Brain microvascular endothelial cell (primary cell): Measurements from ENCODE around the gene CADM4.
"Not testable (repeated sequence)": the region's sequence is repeated elsewhere in the genome, so short reads cannot be mapped to it uniquely, and the experiment has no call there.

Source experiments
- DNase-seq: peaks from one replicate; pipeline ENCODE4 v3.0.0-alpha.2; 2020
- H3K27ac ChIP-seq: fragments of 250-450 bp; sonication (Bioruptor Pico); 2 replicates; pipeline ENCODE4 v1.5.1; 2020; ENCODE audit warnings: mild to moderate bottlenecking, moderate library complexity
- H3K27me3 ChIP-seq: fragments of 250-450 bp; sonication (Bioruptor Pico); replicated peaks from 2 replicates; pipeline ENCODE4 v1.5.1; 2020; ENCODE audit warnings: mild to moderate bottlenecking
- H3K36me3 ChIP-seq: fragments of 250-450 bp; sonication (Bioruptor Pico); replicated peaks from 2 replicates; pipeline ENCODE4 v1.5.1; 2020; ENCODE audit warnings: mild to moderate bottlenecking
- H3K4me3 ChIP-seq: 2 replicates; pipeline ENCODE4 v1.5.1; 2011; ENCODE audit warnings: low read depth, mild to moderate bottlenecking, control low read depth, low read length, moderate library complexity
- in situ Hi-C: cut with HindIII; loops from 2 replicates; pipeline ENCODE4 v1.10.0; 2017; ENCODE audit warnings: low sequenced_read_pairs, low pct_ligation_motif_present
- TF ChIP-seq, protein P1 (sequence below): IDR thresholded peaks from 2 replicates; pipeline ENCODE4 v1.5.1; 2011; ENCODE audit warnings: low read depth, mild to moderate bottlenecking, moderate library complexity, low read length, control low read depth, inconsistent platforms; ENCODE audit errors: missing control alignments

CADM4 gene

GRCh38 chr19:43636121-43636683, 3.4 kb downstream of the CADM4 start:
- in situ Hi-C loops, result no loop called here
- DNase-seq, result no peak
- peaks cover 7% of the 10 kb centered on the region for H3K27me3 ChIP-seq
- TF ChIP-seq, protein P1, sequence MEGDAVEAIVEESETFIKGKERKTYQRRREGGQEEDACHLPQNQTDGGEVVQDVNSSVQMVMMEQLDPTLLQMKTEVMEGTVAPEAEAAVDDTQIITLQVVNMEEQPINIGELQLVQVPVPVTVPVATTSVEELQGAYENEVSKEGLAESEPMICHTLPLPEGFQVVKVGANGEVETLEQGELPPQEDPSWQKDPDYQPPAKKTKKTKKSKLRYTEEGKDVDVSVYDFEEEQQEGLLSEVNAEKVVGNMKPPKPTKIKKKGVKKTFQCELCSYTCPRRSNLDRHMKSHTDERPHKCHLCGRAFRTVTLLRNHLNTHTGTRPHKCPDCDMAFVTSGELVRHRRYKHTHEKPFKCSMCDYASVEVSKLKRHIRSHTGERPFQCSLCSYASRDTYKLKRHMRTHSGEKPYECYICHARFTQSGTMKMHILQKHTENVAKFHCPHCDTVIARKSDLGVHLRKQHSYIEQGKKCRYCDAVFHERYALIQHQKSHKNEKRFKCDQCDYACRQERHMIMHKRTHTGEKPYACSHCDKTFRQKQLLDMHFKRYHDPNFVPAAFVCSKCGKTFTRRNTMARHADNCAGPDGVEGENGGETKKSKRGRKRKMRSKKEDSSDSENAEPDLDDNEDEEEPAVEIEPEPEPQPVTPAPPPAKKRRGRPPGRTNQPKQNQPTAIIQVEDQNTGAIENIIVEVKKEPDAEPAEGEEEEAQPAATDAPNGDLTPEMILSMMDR, result no peak
- no peak overlapping the region for H3K27ac ChIP-seq
- no peak overlapping the region for H3K4me3 ChIP-seq
- no peaks in the 10 kb centered on the region for H3K36me3 ChIP-seq

DNA sequence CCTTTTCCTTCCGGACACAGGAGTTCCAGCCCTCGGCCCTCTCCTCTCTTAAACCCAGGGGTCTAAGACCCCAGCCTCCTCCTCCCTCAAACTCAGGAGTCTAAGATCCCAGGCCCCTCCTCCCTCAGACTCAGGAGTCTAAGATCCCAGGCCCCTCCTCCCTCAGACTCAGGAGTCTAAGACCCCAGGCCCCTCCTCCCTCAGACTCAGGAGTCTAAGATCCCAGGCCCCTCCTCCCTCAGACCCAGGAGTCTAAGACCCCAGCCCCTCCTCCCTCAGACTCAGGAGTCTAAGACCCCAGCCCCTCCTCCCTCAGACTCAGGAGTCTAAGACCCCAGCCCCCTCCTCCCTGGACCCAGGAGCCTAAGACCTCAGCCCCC, 4.1 kb downstream of the CADM4 start:
- H3K27ac ChIP-seq, H3K36me3 ChIP-seq, DNase-seq, H3K4me3 ChIP-seq, in situ Hi-C loops, H3K27me3 ChIP-seq: not testable (repeated sequence)

GRCh38 chr19:43634872-43635560, 4.6 kb downstream of the CADM4 start:
- peak; percentile 3 for DNase-seq
- TF ChIP-seq, protein P1, result no peak
- peaks cover 7% of the 10 kb centered on the region for H3K27me3 ChIP-seq
- H3K27ac ChIP-seq, result no peak overlapping the region
- H3K4me3 ChIP-seq, result peak overlapping the region; percentile 35
- in situ Hi-C loops, result no loop called here
- no peaks in the 10 kb centered on the region for H3K36me3 ChIP-seq

- in situ Hi-C loops, result no loop called here
Observed at GRCh38 chr19:43634506-43634871, 5.2 kb downstream of the CADM4 start.

GRCh38 chr19:43634068-43634467, 5.6 kb downstream of the CADM4 start:
- H3K4me3 ChIP-seq, result no peak overlapping the region
- peaks cover 5% of the 10 kb centered on the region for H3K27me3 ChIP-seq
- TF ChIP-seq, protein P1, result no peak
- in situ Hi-C loops, result no loop called here
- H3K27ac ChIP-seq, result no peak overlapping the region
- no peak for DNase-seq
- H3K36me3 ChIP-seq, result no peaks in the 10 kb centered on the region

More at GRCh38 chr19:43634506-43634871, 5.2 kb downstream of the CADM4 start:
- Histone ChIP-seq H3K4me3 (no peak overlapping the region), H3K36me3 (no peaks in the 10 kb centered on the region), H3K27me3 (peaks cover 7% of the 10 kb centered on the region), H3K27ac (no peak overlapping the region)
- DNase-seq, result no peak
- TF ChIP-seq, protein P1, result no peak

DNA sequence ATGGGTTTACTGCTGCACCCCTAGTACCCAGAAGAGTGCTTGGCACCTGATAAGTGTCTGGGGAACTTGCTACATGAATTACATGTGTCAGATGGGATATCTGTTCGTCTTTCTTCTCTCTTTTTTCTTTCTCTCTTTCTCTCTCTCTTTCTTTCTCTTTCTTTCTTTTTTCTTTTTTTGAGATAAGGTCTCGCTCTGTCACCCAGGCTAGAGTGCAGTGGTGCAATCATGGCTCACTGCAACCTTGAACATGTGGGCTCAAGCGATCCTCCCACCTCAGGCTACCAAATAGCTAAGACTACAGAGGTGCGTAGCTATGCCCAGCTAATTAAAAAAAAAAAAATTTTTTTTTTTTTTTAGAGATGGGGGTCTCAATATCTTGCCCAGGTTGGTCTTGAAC, 6.1 kb downstream of the CADM4 start:
- no peaks in the 10 kb centered on the region for H3K36me3 ChIP-seq
- H3K4me3 ChIP-seq, result no peak overlapping the region
- TF ChIP-seq, protein P1, result no peak
- no peak overlapping the region for H3K27ac ChIP-seq
- no peaks in the 10 kb centered on the region for H3K27me3 ChIP-seq
- no peak for DNase-seq
- in situ Hi-C loops, result no loop called here
